Kidney epithelial cell (primary cell): ENCODE measurements around the gene ANKS1B. TPM values are rescaled to one million over a fixed set of nuclear protein-coding genes. Genes with fewer than 3 reads are reported as not detected.

Source experiments
- DNase-seq: peaks from one replicate; pipeline ENCODE4 v3.0.0-alpha.2; 2010; ENCODE audit warnings: low read depth
- H3K27me3 ChIP-seq: 2 replicates; pipeline ENCODE4 v1.6.0; 2011; ENCODE audit warnings: low read length; ENCODE audit not compliant: control insufficient read depth, insufficient read depth
- H3K36me3 ChIP-seq: 2 replicates; pipeline ENCODE4 v1.5.1; 2011; ENCODE audit warnings: low read length; ENCODE audit not compliant: control insufficient read depth, insufficient read depth
- H3K4me3 ChIP-seq: 2 replicates; pipeline ENCODE4 v1.5.1; 2011; ENCODE audit warnings: low read depth, mild to moderate bottlenecking, control low read depth, low read length
- total RNA-seq: library from RNA; depleted of rRNA; stranded (reverse); fragments of >200 nt; gene quantifications from 2 replicates; pipeline ENCODE4 v1.2.3, GENCODE V29; 2015
- TF ChIP-seq, protein P1 (sequence below): IDR thresholded peaks from 2 replicates; pipeline ENCODE4 v1.5.1; 2011; ENCODE audit warnings: mild to moderate bottlenecking, moderate library complexity, low read length, control low read depth, inconsistent platforms; ENCODE audit not compliant: insufficient read depth, poor library complexity, severe bottlenecking

Gene ANKS1B
- total RNA-seq, 1 donor from 2014 or later: 0.13 TPM

DNA sequence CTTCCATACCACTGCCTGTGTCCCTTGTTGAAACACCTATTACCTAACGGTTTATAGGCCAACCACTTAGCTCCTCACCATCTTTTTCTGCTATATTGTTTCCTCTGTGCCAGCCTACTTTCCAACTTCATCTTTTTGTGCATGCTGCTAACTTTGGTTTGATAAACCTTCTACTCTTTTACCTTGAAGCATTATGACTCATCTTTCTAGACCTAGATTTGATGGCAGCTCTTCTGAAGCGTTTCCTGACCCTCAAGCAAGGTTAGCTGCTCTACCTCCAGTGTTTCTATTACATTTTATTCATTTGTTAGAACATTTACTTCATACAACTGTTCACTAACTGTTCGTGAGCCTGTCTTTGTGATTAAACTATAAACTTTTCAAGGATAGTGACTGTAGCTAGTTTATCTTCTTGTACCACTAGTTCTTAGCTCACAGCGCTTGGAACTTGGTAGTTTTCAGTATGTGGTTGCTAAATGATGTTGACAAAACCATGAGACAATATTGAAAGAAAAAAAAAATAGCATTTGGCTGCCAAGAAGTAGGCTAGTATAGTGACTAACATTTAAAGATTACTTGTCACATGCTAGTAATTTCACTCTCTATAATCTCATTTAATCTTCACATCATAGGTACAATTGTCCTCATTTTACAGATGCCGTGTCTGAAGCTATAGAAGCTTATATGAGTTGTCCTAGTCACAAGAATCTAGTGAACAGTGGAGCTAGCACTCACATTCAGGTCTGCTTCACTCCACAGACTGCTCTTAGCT is 1260.2 kb downstream of the ANKS1B start:
- H3K36me3 ChIP-seq: peaks cover 1% of the 10 kb centered on the region
- H3K27me3 ChIP-seq: no peaks in the 10 kb centered on the region
- no peak overlapping the region for H3K4me3 ChIP-seq
- DNase-seq: no peak
- TF ChIP-seq, protein P1, sequence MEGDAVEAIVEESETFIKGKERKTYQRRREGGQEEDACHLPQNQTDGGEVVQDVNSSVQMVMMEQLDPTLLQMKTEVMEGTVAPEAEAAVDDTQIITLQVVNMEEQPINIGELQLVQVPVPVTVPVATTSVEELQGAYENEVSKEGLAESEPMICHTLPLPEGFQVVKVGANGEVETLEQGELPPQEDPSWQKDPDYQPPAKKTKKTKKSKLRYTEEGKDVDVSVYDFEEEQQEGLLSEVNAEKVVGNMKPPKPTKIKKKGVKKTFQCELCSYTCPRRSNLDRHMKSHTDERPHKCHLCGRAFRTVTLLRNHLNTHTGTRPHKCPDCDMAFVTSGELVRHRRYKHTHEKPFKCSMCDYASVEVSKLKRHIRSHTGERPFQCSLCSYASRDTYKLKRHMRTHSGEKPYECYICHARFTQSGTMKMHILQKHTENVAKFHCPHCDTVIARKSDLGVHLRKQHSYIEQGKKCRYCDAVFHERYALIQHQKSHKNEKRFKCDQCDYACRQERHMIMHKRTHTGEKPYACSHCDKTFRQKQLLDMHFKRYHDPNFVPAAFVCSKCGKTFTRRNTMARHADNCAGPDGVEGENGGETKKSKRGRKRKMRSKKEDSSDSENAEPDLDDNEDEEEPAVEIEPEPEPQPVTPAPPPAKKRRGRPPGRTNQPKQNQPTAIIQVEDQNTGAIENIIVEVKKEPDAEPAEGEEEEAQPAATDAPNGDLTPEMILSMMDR: no peak

DNA sequence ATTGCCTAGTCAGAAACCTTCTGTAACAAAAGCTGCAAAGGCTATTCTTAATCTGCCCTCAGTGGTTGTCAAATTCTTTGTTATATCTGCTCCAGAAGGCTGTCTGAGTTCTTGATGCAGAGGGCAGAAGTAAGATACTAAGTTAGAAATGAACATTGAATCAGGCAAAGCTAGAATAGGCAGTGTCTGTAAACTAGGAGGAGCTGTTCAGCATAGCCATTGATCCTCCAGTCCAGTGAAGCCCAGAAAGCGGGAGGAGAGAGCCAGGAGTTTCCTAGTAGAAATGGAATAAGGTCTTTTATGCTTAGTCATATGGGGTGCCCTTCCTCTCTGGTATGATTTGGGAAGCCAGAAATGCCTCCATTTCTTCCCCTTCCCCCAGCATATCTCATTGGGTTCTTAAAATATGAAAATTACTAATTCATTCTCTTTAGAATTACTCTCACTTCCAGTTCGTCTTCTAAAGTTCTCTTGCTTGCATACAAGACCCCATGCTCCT is 1263.5 kb downstream of the ANKS1B start:
- no peaks in the 10 kb centered on the region for H3K36me3 ChIP-seq
- no peaks in the 10 kb centered on the region for H3K27me3 ChIP-seq

DNA sequence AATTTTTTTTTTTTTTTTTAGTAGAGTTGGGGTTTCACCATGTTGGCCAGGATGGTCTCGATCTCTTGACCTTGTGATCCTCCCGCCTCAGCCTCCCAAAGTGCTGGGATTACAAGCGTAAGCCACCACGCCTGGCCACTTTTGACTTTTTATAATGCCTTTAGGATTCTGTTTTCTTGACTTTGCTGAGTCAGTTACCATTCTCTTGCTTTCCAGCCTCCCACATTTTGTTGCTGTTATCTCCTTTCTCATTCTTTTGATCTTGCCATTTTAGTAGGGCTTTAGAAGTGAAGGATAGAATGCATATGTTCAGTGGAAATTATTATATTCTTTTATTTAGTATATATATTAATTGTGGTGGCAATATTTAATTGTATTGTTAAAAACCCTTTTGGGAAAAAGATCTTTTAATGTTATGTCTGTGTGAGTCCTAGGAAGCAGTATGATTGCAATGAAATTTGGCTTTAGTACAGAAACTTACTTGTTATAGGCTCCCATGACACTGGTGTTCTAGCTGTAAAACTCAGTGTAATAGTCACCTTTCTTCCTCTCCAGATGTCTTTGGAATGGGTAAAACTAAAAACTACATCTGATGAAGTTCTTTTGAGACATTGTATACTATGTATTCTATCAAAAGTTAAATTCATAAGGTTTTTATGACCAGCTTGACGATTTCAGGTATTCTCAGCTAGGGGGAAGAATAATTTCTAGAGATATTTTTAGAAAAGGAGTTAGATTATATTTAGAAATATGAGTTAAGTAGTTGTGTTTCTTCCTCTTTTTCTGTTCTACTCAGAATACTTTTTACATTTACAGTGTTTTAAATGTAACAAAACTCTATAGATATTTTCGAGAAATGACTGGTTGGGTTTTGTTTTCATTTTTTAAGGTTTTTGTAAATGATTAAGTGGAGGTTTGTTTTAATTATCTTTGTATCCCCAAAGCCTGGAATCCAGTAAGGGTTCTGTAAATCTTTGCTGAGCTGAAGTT is 1264.9 kb downstream of the ANKS1B start:
- TF ChIP-seq, protein P1: no peak
- Histone ChIP-seq H3K36me3 (no peaks in the 10 kb centered on the region), H3K4me3 (no peak overlapping the region), H3K27me3 (no peaks in the 10 kb centered on the region)
- no peak for DNase-seq

More for the DNA sequence above, 1263.5 kb downstream of the ANKS1B start:
- TF ChIP-seq, protein P1: no peak
- H3K4me3 ChIP-seq: no peak overlapping the region
- DNase-seq: no peak

DNA sequence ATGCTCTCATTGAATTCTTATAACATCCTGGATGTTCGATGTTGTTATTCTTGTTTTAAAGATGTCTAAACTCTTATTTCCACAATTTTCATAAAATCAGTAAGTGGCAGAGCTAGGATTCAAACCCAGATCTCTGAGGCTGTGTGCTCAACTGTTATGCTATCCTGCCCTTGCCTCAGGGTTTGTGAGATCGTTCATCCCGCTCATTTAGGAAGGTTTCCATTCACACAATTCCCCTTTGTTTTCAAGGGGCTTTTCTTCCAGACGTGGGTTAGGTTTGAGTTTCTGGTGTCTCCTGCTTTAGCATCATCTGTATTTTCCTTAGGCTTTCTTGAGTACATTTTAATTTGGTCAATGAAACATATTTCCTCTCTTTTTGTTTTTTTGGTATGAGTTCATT is 1270.3 kb downstream of the ANKS1B start:
- TF ChIP-seq, protein P1: no peak
- Histone ChIP-seq H3K36me3 (no peaks in the 10 kb centered on the region), H3K27me3 (no peaks in the 10 kb centered on the region), H3K4me3 (no peak overlapping the region)
- DNase-seq: no peak

DNA sequence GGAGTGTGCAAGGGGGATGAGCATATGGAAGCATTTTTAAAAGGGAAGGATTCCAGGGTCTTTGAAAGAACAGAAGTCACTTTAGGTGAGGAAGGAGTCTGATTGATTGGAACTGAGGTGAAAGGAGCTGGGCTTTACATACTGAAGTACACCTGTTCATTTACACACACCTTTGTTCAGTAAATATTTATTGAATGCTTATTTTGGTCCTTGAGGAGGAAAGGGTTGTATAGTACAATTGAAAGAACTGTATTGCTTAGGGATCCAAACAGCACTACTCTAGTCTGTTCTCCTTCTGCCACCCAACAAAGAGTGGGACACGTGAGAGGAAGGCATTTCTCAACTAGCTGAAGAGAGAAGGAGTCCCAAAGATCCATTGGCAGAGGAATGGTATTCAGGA is 1275.7 kb downstream of the ANKS1B start:
- TF ChIP-seq, protein P1: no peak
- H3K4me3 ChIP-seq: no peak overlapping the region
- no peak for DNase-seq
- H3K36me3 ChIP-seq: no peaks in the 10 kb centered on the region
- H3K27me3 ChIP-seq: no peaks in the 10 kb centered on the region
